GM21423 (cell line): ENCODE data around the gene SF3A2.
"Not testable (repeated sequence)": the region's sequence is repeated elsewhere in the genome, so short reads cannot be mapped to it uniquely, and the experiment has no call there.

Source experiments
- ATAC-seq: cut with Tn5 transposase; IDR thresholded peaks from one replicate; pipeline ENCODE4 v1.9.1; 2021; ENCODE audit warnings: mild to moderate bottlenecking, moderate library complexity; ENCODE audit not compliant: unreplicated experiment

The SF3A2 gene

GRCh38 chr19:2273356-2274184 is 36.9 kb downstream of the SF3A2 start:
- no peak for ATAC-seq

GRCh38 chr19:2274185-2274711 is 37.6 kb downstream of the SF3A2 start:
- ATAC-seq, result no peak

GRCh38 chr19:2274931-2275535 is 38.4 kb downstream of the SF3A2 start:
- no peak for ATAC-seq

GRCh38 chr19:2275588-2276428 is 39.2 kb downstream of the SF3A2 start:
- no peak for ATAC-seq

GRCh38 chr19:2276429-2276986 is 39.9 kb downstream of the SF3A2 start:
- ATAC-seq, result no peak

GRCh38 chr19:2277138-2277537 is 40.5 kb downstream of the SF3A2 start:
- ATAC-seq, result no peak

- no peak for ATAC-seq
Measured at GRCh38 chr19:2278459-2279158, 42.0 kb downstream of the SF3A2 start.

GRCh38 chr19:2280633-2281264 is 44.1 kb downstream of the SF3A2 start:
- ATAC-seq, result no peak

GRCh38 chr19:2281265-2282061 is 44.8 kb downstream of the SF3A2 start:
- ATAC-seq, result not testable (repeated sequence)

GRCh38 chr19:2282062-2282861 is 45.6 kb downstream of the SF3A2 start, which contains the start of gene PEAK3:
Gene PEAK3, minus strand, starts transcription at chr19:2282175. Its CDS starts 1,244 bp downstream, at chr19:2280931.
- no peak for ATAC-seq

GRCh38 chr19:2282862-2283237 is 46.2 kb downstream of the SF3A2 start:
- ATAC-seq, result no peak

- ATAC-seq, result no peak
Measured at GRCh38 chr19:2283835-2284507, 47.3 kb downstream of the SF3A2 start.

GRCh38 chr19:2286402-2287140 is 49.9 kb downstream of the SF3A2 start:
- ATAC-seq, result no peak

GRCh38 chr19:2287585-2288337 is 51.1 kb downstream of the SF3A2 start:
- ATAC-seq, result no peak

- no peak for ATAC-seq
Measured at GRCh38 chr19:2288338-2288817, 51.8 kb downstream of the SF3A2 start.
